Omental fat pad (tissue), 4 donors: ENCODE data around the gene ZBTB17. TPM values are rescaled to one million over a fixed set of nuclear protein-coding genes. Genes with fewer than 3 reads are reported as not detected.
"Not testable (repeated sequence)": the region's sequence is repeated elsewhere in the genome, so short reads cannot be mapped to it uniquely, and the experiment has no call there.

Experiments
- ATAC-seq: fragments of 150-250 bp; one replicate; pipeline ENCODE4 v1.9.1; 2016; ENCODE audit warnings: mild to moderate bottlenecking, moderate library complexity; ENCODE audit not compliant: low FRiP score
- DNase-seq: peaks from one replicate; pipeline ENCODE4 v3.0.0-alpha.2; 2019; ENCODE audit warnings: low spot score
- CTCF ChIP-seq, 3 donors: fragments of 450-650 bp; IDR thresholded peaks; one replicate each; pipeline ENCODE4 v1.5.1; 2016 to 2017; ENCODE audit warnings: antibody characterized with exemption in 3 of 3, mild to moderate bottlenecking in 3 of 3, moderate library complexity in 2 of 3
- total RNA-seq, 4 donors: library from RNA; depleted of rRNA; stranded (reverse); fragments of >200 nt; gene quantifications; one replicate each; pipeline ENCODE4 v1.1.0, GENCODE V29; 2016

The ZBTB17 gene
- total RNA-seq, 4 donors from 2014 or later: 20.7 to 53.6 (median 27.8) TPM

- no peak for TF ChIP-seq CTCF (IDR thresholded peaks at IDR 0.05)
- ATAC-seq: no peak
- no peak for DNase-seq
These were observed 59.9 kb downstream of the ZBTB17 start for GRCh38 chr1:15915991-15916390.

GRCh38 chr1:15913607-15914006, 62.3 kb downstream of the ZBTB17 start:
- ATAC-seq, DNase-seq: not testable (repeated sequence)

GRCh38 chr1:15911927-15912326, 64.0 kb downstream of the ZBTB17 start:
- DNase-seq: no peak
- no peak for TF ChIP-seq CTCF (IDR thresholded peaks at IDR 0.05)
- ATAC-seq: no peak

GRCh38 chr1:15911141-15911540, 64.8 kb downstream of the ZBTB17 start:
- DNase-seq: no peak
- ATAC-seq: no peak
- no peak for TF ChIP-seq CTCF (IDR thresholded peaks at IDR 0.05)

- DNase-seq (no peak), ATAC-seq (no peak)
- TF ChIP-seq CTCF (IDR thresholded peaks at IDR 0.05): no peak
These were observed 67.3 kb downstream of the ZBTB17 start for GRCh38 chr1:15908597-15908996.

- no peak for DNase-seq
- TF ChIP-seq CTCF (IDR thresholded peaks at IDR 0.05): no peak
- ATAC-seq: no peak
These were observed 73.0 kb downstream of the ZBTB17 start for GRCh38 chr1:15902882-15903281.

- ATAC-seq (no peak), DNase-seq (no peak)
- TF ChIP-seq CTCF (IDR thresholded peaks at IDR 0.05): no peak
These were observed 75.1 kb downstream of the ZBTB17 start for GRCh38 chr1:15900662-15901279.
